OCI-LY3 (cell line): ENCODE data around the gene ASXL1.

Source experiments
- H2AFZ ChIP-seq: fragments of 200-600, 300-600 bp; shearing (Covaris generic); 2 replicates; pipeline ENCODE4 v1.6.0; 2014; ENCODE audit warnings: antibody characterized with exemption, low read depth, low read length
- H3K27ac ChIP-seq: fragments of 200-600, 300-600 bp; sonication (generic); 2 replicates; pipeline ENCODE4 v1.5.1; 2014; ENCODE audit warnings: mild to moderate bottlenecking, low read length, moderate library complexity, mixed read lengths
- H3K27me3 ChIP-seq: fragments of 200-600, 300-600 bp; sonication (generic); 2 replicates; pipeline ENCODE4 v1.6.1; 2014; ENCODE audit warnings: low read depth, low read length, mixed read lengths
- H3K36me3 ChIP-seq: fragments of 200-600, 300-600 bp; sonication (generic); replicated peaks from 2 replicates; pipeline ENCODE3; 2014; ENCODE audit warnings: low read depth, low read length, mixed read lengths
- H3K4me1 ChIP-seq: fragments of 300-600, 200-600 bp; sonication (generic); 2 replicates; pipeline ENCODE4 v1.6.1; 2014; ENCODE audit warnings: low read length, mixed read lengths
- H3K4me2 ChIP-seq: fragments of 200-600, 300-600 bp; sonication (generic); 2 replicates; pipeline ENCODE4 v1.6.1; 2014; ENCODE audit warnings: low read length, mixed read lengths
- H3K4me3 ChIP-seq: fragments of 300-600, 200-600 bp; sonication (generic); 2 replicates; pipeline ENCODE4 v1.5.1; 2014; ENCODE audit warnings: antibody characterized with exemption, mild to moderate bottlenecking, low read length, moderate library complexity
- H3K79me2 ChIP-seq: fragments of 300-600, 200-600 bp; shearing (Covaris generic); 2 replicates; pipeline ENCODE4 v1.6.1; 2014; ENCODE audit warnings: mild to moderate bottlenecking, low read length, mixed read lengths
- H3K9ac ChIP-seq: fragments of 300-600, 200-600 bp; shearing (Covaris generic); 2 replicates; pipeline ENCODE4 v1.6.0; 2014; ENCODE audit warnings: mild to moderate bottlenecking, low read length, moderate library complexity
- H3K9me3 ChIP-seq: fragments of 200-600, 300-600 bp; shearing (Covaris generic); 2 replicates; pipeline ENCODE4 v1.6.1; 2014; ENCODE audit warnings: low read length, mixed read lengths; ENCODE audit not compliant: insufficient read depth
- H4K20me1 ChIP-seq: fragments of 200-600, 300-600 bp; sonication (generic); 2 replicates; pipeline ENCODE4 v1.6.1; 2016; ENCODE audit warnings: low read length, mixed read lengths; ENCODE audit not compliant: insufficient read depth
- EZH2phosphoT487 ChIP-seq: fragments of 200-600 bp; shearing (Covaris generic); IDR thresholded peaks from 2 replicates; pipeline ENCODE4 v1.6.1; 2018; ENCODE audit warnings: antibody characterized with exemption, mixed run types, low read depth
- TF ChIP-seq, protein P1 (sequence below): fragments of 200-600, 300-600 bp; sonication (generic); IDR thresholded peaks from 2 replicates; pipeline ENCODE4 v1.5.1; 2014; ENCODE audit warnings: antibody characterized with exemption, low read length, low read depth

Gene ASXL1

DNA sequence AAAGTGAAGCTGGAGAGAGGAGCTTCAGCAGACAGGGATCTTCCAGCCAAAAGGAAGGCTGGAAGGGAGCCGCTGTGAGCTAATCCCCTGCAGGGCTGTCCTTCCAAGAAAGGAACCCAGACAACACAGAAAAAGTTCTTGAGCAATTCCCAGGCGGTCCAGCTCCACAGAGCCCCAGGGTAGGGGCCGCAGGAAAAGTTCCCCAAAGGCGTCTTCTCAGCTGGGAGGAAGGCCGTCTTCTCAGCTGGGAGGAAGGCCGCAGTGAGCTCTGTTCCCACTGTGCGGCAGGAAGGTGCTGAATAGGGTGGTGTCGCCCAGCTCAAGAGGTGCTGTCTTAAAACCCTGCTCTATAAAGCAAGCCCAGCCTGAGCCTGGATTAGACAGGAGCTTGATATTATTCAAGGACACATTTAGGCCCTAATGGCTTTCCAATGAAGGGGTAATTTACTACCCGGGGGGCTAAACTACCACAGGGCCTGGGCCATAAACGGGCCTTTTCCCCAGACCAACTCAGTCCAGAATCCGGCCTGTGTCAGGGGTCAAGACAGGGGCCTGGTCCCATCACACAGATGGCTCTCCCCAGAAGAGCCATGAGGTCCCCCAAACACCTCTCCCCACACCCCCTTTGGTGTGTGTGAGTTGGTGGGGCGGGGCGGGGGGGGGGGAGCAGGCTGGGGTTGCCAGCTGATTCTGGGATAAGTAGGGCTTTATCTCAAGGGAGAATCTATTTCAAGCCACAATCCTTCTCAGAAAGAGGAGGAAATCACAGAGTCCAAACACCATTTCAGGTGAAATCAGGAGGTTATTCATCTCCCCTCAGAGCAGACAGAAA is 123.4 kb downstream of the ASXL1 start:
- TF ChIP-seq, protein P1, sequence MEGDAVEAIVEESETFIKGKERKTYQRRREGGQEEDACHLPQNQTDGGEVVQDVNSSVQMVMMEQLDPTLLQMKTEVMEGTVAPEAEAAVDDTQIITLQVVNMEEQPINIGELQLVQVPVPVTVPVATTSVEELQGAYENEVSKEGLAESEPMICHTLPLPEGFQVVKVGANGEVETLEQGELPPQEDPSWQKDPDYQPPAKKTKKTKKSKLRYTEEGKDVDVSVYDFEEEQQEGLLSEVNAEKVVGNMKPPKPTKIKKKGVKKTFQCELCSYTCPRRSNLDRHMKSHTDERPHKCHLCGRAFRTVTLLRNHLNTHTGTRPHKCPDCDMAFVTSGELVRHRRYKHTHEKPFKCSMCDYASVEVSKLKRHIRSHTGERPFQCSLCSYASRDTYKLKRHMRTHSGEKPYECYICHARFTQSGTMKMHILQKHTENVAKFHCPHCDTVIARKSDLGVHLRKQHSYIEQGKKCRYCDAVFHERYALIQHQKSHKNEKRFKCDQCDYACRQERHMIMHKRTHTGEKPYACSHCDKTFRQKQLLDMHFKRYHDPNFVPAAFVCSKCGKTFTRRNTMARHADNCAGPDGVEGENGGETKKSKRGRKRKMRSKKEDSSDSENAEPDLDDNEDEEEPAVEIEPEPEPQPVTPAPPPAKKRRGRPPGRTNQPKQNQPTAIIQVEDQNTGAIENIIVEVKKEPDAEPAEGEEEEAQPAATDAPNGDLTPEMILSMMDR, result no peak
- Histone ChIP-seq H3K36me3 (no peaks in the 10 kb centered on the region), H3K4me1 (peaks cover 9% of the 10 kb centered on the region; the same call in 1 of the 2 replicates), H3K4me3 (no peak overlapping the region), H2AFZ (no peak overlapping the region), H3K79me2 (no peaks in the 10 kb centered on the region), H3K27me3 (peaks cover 25% of the 10 kb centered on the region), H3K9ac (no peak overlapping the region), H3K27ac (no peak overlapping the region), H3K4me2 (no peak overlapping the region), H3K9me3 (no peaks in the 10 kb centered on the region), H4K20me1 (no peaks in the 10 kb centered on the region)

DNA sequence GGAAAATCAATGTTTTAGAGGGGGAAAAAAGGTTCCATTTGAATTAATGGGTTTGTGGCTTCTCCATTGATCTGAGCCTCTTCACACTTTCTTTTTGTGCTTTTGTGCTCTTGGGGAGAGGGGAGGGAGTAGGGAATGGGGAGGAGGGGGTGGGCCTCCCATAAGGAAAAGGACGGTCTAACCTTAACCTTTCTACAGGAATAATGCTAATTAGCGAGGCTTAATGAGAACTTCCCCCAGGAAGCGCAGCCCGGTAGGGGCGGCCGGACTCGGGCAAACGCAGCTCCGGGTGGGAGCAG is 124.0 kb downstream of the ASXL1 start:
- Histone ChIP-seq H3K79me2 (no peaks in the 10 kb centered on the region), H3K36me3 (no peaks in the 10 kb centered on the region), H2AFZ (no peak overlapping the region), H3K4me1 (peaks cover 9% of the 10 kb centered on the region; the same call in 1 of the 2 replicates), H3K9me3 (no peaks in the 10 kb centered on the region), H3K27ac (no peak overlapping the region), H3K4me2 (peak overlapping the region; percentile 79), H3K9ac (no peak overlapping the region; the same call in 1 of the 2 replicates), H3K4me3 (peak overlapping the region; percentile 88), H3K27me3 (peaks cover 24% of the 10 kb centered on the region), H4K20me1 (no peaks in the 10 kb centered on the region)
- no peak for TF ChIP-seq EZH2phosphoT487
- TF ChIP-seq, protein P1, result no peak

- H3K9ac ChIP-seq, result peak overlapping the region; percentile 62
- H3K9me3 ChIP-seq, result no peaks in the 10 kb centered on the region
- H3K4me1 ChIP-seq, result peaks cover 9% of the 10 kb centered on the region; the same call in 1 of the 2 replicates
- peak overlapping the region; percentile 79 for H3K4me2 ChIP-seq
- TF ChIP-seq, protein P1, result no peak
- no peak for TF ChIP-seq EZH2phosphoT487
- H3K36me3 ChIP-seq, result no peaks in the 10 kb centered on the region
- no peak overlapping the region for H3K27ac ChIP-seq
- no peak overlapping the region for H2AFZ ChIP-seq
- peak overlapping the region; percentile 88 for H3K4me3 ChIP-seq
- no peaks in the 10 kb centered on the region for H3K79me2 ChIP-seq
- peaks cover 24% of the 10 kb centered on the region for H3K27me3 ChIP-seq
- H4K20me1 ChIP-seq, result no peaks in the 10 kb centered on the region
Measured at GRCh38 chr20:32482442-32483261, 124.5 kb downstream of the ASXL1 start.
